Measurements from ENCODE around the gene DCLK3. TPM values are rescaled to one million over a fixed set of nuclear protein-coding genes. Genes with fewer than 3 reads are reported as not detected.

DCLK3 gene
- total and polyA plus RNA-seq, 2 of the 13 experiments (the other 11 are each of a cell fraction or from before 2014, with no cell fraction given): not detected

GRCh38 chr3:36688815-36689214 is 75.5 kb downstream of the DCLK3 start:
- FAIRE-seq (no peak), ATAC-seq (no peak), DNase-seq (ENCODE audit: low spot score) (no peak)
- POLR2A ChIA-PET: no interaction called here
- intact Hi-C loops (cut with micrococcal nuclease; ENCODE audit: unreplicated experiment) (no loop called here), in situ Hi-C loops (cut with HindIII; ENCODE audit: extremely low pct_ligation_motif_present, low pct_unique_long_range_greater_than_20kb) (no loop called here)
- no peak overlapping the region for H2AFZ ChIP-seq (ENCODE audit: low read length)
- no peaks in the 10 kb centered on the region for H3K79me2 ChIP-seq (ENCODE audit: insufficient read depth, low read length)
- H3K36me3 ChIP-seq (replicated peaks in 1 of 2; ENCODE audit: control insufficient read depth in 1 of 2, insufficient read depth in 2 of 2, low read length in 2 of 2): no peaks in the 10 kb centered on the region
- no TSS peak for BruUV-seq (replicated peaks)
- H3K27ac ChIP-seq (ENCODE audit: extremely low read length, insufficient read depth, low read length): no peak overlapping the region
- H3K4me2 ChIP-seq (ENCODE audit: low read depth, low read length): no peak overlapping the region
- H3K4me3 ChIP-seq (replicated peaks in 1 of 3; ENCODE audit: insufficient read depth in 1 of 3, low read depth in 2 of 3, low read length in 3 of 3): no peak overlapping the region
- H3K9ac ChIP-seq (ENCODE audit: insufficient read depth, low read depth, low read length): no peak overlapping the region
- no peaks in the 10 kb centered on the region for H3K4me1 ChIP-seq (ENCODE audit: insufficient read depth, low read length)
- H4K20me1 ChIP-seq (ENCODE audit: insufficient read depth, low read length): no peaks in the 10 kb centered on the region
- H3K27me3 ChIP-seq (ENCODE audit: control insufficient read depth in 1 of 2, insufficient read depth in 2 of 2, low read length in 2 of 2): no peaks in the 10 kb centered on the region; a peak in 1 of 5 replicates
- 0% methylated on average over 2 of the region's 2 CpGs for WGBS (ENCODE audit: low lambda C conversion rate)
- TF ChIP-seq THAP7 (CRISPR knock-in tag; IDR thresholded peaks at IDR 0.05): no peak
- no peak for TF ChIP-seq WIZ (CRISPR knock-in tag; IDR thresholded peaks at IDR 0.05)
- no peak for TF ChIP-seq ZNF235 (CRISPR knock-in tag; IDR thresholded peaks at IDR 0.05; ENCODE audit: borderline replicate concordance)
- TF ChIP-seq IRX3 (CRISPR knock-in tag; IDR thresholded peaks at IDR 0.05; ENCODE audit: borderline replicate concordance, low read depth): no peak
- TF ChIP-seq SIX1 (CRISPR knock-in tag; IDR thresholded peaks at IDR 0.05; ENCODE audit: borderline replicate concordance): no peak
- TF ChIP-seq ZNF703 (CRISPR knock-in tag; IDR thresholded peaks at IDR 0.05; ENCODE audit: borderline replicate concordance): no peak
- no peak for TF ChIP-seq ZNF574 (CRISPR knock-in tag; IDR thresholded peaks at IDR 0.05)
- TF ChIP-seq GLMP (CRISPR knock-in tag; IDR thresholded peaks at IDR 0.05; ENCODE audit: borderline replicate concordance): no peak
- TF ChIP-seq ZNF121 (CRISPR knock-in tag; IDR thresholded peaks at IDR 0.05): no peak
- no peak for TF ChIP-seq HINFP (CRISPR knock-in tag; IDR thresholded peaks at IDR 0.05; ENCODE audit: low read depth)
- no peak for TF ChIP-seq ZNF12 (CRISPR knock-in tag; IDR thresholded peaks at IDR 0.05)
- TF ChIP-seq SNRNP70 (IDR thresholded peaks at IDR 0.05; ENCODE audit: low read depth, low read length): no peak
- TF ChIP-seq MIER3 (CRISPR knock-in tag; IDR thresholded peaks at IDR 0.05; ENCODE audit: borderline replicate concordance): no peak
- TF ChIP-seq MLLT10 (CRISPR knock-in tag; IDR thresholded peaks at IDR 0.05): no peak
- TF ChIP-seq ZSCAN22 (CRISPR knock-in tag; IDR thresholded peaks at IDR 0.05): no peak
- no peak for TF ChIP-seq ZNF83 (CRISPR knock-in tag; IDR thresholded peaks at IDR 0.05; ENCODE audit: borderline replicate concordance)
- no peak for TF ChIP-seq ZBTB1 (CRISPR knock-in tag; IDR thresholded peaks at IDR 0.05; ENCODE audit: borderline replicate concordance)
- TF ChIP-seq ZNF44 (CRISPR knock-in tag; IDR thresholded peaks at IDR 0.05): no peak
- no peak for TF ChIP-seq YEATS2 (CRISPR knock-in tag; IDR thresholded peaks at IDR 0.05; ENCODE audit: borderline replicate concordance)
- CTCF ChIA-PET (ENCODE audit: low intra/inter-chr PET ratio, low total read pairs): no interaction called here
- H3K9me3 ChIP-seq (ENCODE audit: low read length): no peaks in the 10 kb centered on the region
